Nephron progenitor cell (in vitro differentiated cells): ENCODE measurements around the gene MINDY4.

Experiments used
- DNase-seq: peaks from one replicate; pipeline ENCODE4 v3.0.0; 2021
- H3K27ac Mint-ChIP-seq: 2 replicates; pipeline ENCODE4 v1.8.0; 2021; ENCODE audit warnings: mild to moderate bottlenecking, moderate library complexity, mixed read lengths
- H3K27me3 Mint-ChIP-seq: 2 replicates; pipeline ENCODE4 v1.8.0; 2021; ENCODE audit warnings: mild to moderate bottlenecking, low read depth, mixed read lengths; ENCODE audit not compliant: poor library complexity
- H3K36me3 Mint-ChIP-seq: 2 replicates; pipeline ENCODE4 v1.8.0; 2021; ENCODE audit warnings: low read depth, mixed read lengths
- H3K4me1 Mint-ChIP-seq: 2 replicates; pipeline ENCODE4 v1.8.0; 2021; ENCODE audit warnings: mixed read lengths
- H3K4me3 Mint-ChIP-seq: 2 replicates; pipeline ENCODE4 v1.8.0; 2021; ENCODE audit warnings: mild to moderate bottlenecking, moderate library complexity, mixed read lengths
- H3K9me3 Mint-ChIP-seq: 2 replicates; pipeline ENCODE4 v1.8.0; 2021; ENCODE audit warnings: mild to moderate bottlenecking, moderate library complexity, mixed read lengths
- CTCF ChIP-seq: fragments of 200-600 bp; sonication (generic); IDR thresholded peaks from 2 replicates; pipeline ENCODE4 v1.5.0; 2021; ENCODE audit warnings: antibody characterized with exemption

MINDY4 gene

GRCh38 chr7:30859202-30859939, 88.2 kb downstream of the MINDY4 start:
- no peak overlapping the region for H3K4me3 Mint-ChIP-seq
- peaks cover 23% of the 10 kb centered on the region for H3K4me1 Mint-ChIP-seq
- no peaks in the 10 kb centered on the region for H3K9me3 Mint-ChIP-seq
- DNase-seq: no peak
- peak overlapping the region; percentile 55 for H3K27ac Mint-ChIP-seq
- peaks cover 17% of the 10 kb centered on the region for H3K36me3 Mint-ChIP-seq
- H3K27me3 Mint-ChIP-seq: peaks cover 10% of the 10 kb centered on the region
- TF ChIP-seq CTCF: no peak

- peaks cover 30% of the 10 kb centered on the region for H3K4me1 Mint-ChIP-seq
- no peak overlapping the region for H3K4me3 Mint-ChIP-seq
- TF ChIP-seq CTCF: no peak
- no peaks in the 10 kb centered on the region for H3K9me3 Mint-ChIP-seq
- H3K27me3 Mint-ChIP-seq: peaks cover 10% of the 10 kb centered on the region
- peaks cover 17% of the 10 kb centered on the region for H3K36me3 Mint-ChIP-seq
- peak overlapping the region; percentile 55 for H3K27ac Mint-ChIP-seq
- no peak for DNase-seq
These were observed 88.8 kb downstream of the MINDY4 start for GRCh38 chr7:30859940-30860496.

DNA sequence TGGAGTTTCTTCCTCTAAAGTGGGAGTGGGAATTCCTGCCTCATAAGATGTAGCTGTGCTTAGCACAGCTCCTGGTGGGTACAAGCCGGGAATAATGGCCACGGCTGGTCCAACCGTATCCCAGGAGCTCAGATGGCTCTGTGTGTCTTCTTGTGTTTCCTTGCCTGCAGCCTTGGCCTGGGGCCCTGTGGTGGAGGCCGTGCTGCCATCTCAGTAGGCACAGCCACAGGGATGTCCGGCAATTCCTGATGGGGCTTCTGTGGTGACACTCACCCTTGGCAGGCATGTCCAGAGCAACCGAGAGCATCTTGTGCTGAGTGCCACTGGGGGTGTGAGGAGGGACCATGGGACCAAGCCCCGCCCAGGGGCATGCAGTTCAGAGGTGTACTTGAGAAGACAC, 90.4 kb downstream of the MINDY4 start:
- no peak for TF ChIP-seq CTCF
- DNase-seq: no peak
- H3K9me3 Mint-ChIP-seq: no peaks in the 10 kb centered on the region
- no peak overlapping the region for H3K4me3 Mint-ChIP-seq
- peaks cover 7% of the 10 kb centered on the region for H3K27me3 Mint-ChIP-seq
- no peak overlapping the region for H3K27ac Mint-ChIP-seq
- peaks cover 13% of the 10 kb centered on the region for H3K36me3 Mint-ChIP-seq
- peaks cover 40% of the 10 kb centered on the region for H3K4me1 Mint-ChIP-seq

- Mint-ChIP-seq H3K4me3 (no peak overlapping the region), H3K36me3 (peaks cover 3% of the 10 kb centered on the region), H3K4me1 (peaks cover 48% of the 10 kb centered on the region), H3K27ac (peak overlapping the region; percentile 79), H3K27me3 (peaks cover 7% of the 10 kb centered on the region), H3K9me3 (no peaks in the 10 kb centered on the region)
- no peak for DNase-seq
- TF ChIP-seq CTCF: no peak
These were observed 91.9 kb downstream of the MINDY4 start for GRCh38 chr7:30862995-30863705.

DNA sequence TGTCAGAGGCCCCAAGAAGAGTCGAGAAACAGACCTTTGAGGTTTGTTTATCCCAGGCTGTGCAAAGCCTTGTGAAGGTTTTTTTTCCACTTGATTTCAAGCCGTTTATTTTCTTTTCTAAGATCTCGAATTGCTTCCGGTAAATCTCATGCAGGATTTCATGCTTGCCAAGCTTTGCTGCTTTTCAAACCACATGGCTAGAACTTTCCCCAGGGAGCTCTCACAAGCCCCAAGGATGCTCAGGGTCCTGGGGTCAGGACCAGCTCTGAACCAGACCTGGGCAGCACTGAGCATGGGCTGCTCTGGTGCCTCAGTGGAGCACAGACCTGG, 92.5 kb downstream of the MINDY4 start:
- TF ChIP-seq CTCF: no peak
- no peak for DNase-seq
- H3K27me3 Mint-ChIP-seq: peaks cover 7% of the 10 kb centered on the region
- no peak overlapping the region for H3K4me3 Mint-ChIP-seq
- peaks cover 48% of the 10 kb centered on the region for H3K4me1 Mint-ChIP-seq
- peak overlapping the region; percentile 36 for H3K27ac Mint-ChIP-seq
- H3K9me3 Mint-ChIP-seq: no peaks in the 10 kb centered on the region
- no peaks in the 10 kb centered on the region for H3K36me3 Mint-ChIP-seq
